ENCODE measurements around the gene C2CD4D.

Gene C2CD4D

GRCh38 chr1:151814971-151815545 lies 24.6 kb downstream of the C2CD4D start:
- no peak for DNase-seq (ENCODE audit: low read depth, low spot score)

- DNase-seq (ENCODE audit: low read depth, low spot score) = no peak
These were observed 25.2 kb downstream of the C2CD4D start for GRCh38 chr1:151814426-151814825.

GRCh38 chr1:151813271-151813977 lies 26.2 kb downstream of the C2CD4D start:
- DNase-seq (ENCODE audit: low read depth, low spot score) = no peak

GRCh38 chr1:151811181-151811580 lies 28.4 kb downstream of the C2CD4D start:
- DNase-seq (ENCODE audit: low read depth, low spot score) = no peak

GRCh38 chr1:151809985-151810556 lies 29.5 kb downstream of the C2CD4D start:
- DNase-seq (ENCODE audit: low read depth, low spot score) = no peak

GRCh38 chr1:151809290-151809984 lies 30.2 kb downstream of the C2CD4D start:
- no peak for DNase-seq (ENCODE audit: low read depth, low spot score)

GRCh38 chr1:151807766-151808165 lies 31.9 kb downstream of the C2CD4D start:
- DNase-seq (ENCODE audit: low read depth, low spot score) = no peak

GRCh38 chr1:151807131-151807530 lies 32.5 kb downstream of the C2CD4D start:
- DNase-seq (ENCODE audit: low read depth, low spot score) = no peak

- no peak for DNase-seq (ENCODE audit: low read depth, low spot score)
These were observed 33.5 kb downstream of the C2CD4D start for GRCh38 chr1:151806170-151806569.

GRCh38 chr1:151805066-151805820 lies 34.4 kb downstream of the C2CD4D start, which contains the start of gene LINGO4:
TSS of gene LINGO4 (minus strand) at chr1:151805419. CDS start at chr1:151802704, 2,715 bp downstream.
- no peak for DNase-seq (ENCODE audit: low read depth, low spot score)

GRCh38 chr1:151803915-151804314 lies 35.7 kb downstream of the C2CD4D start:
- DNase-seq (ENCODE audit: low read depth, low spot score) = no peak

GRCh38 chr1:151803164-151803563 lies 36.5 kb downstream of the C2CD4D start:
- no peak for DNase-seq (ENCODE audit: low read depth, low spot score)

- no peak for DNase-seq (ENCODE audit: low read depth, low spot score)
These were observed 37.2 kb downstream of the C2CD4D start for GRCh38 chr1:151802372-151802771.

GRCh38 chr1:151801846-151802245 lies 37.8 kb downstream of the C2CD4D start:
- DNase-seq (ENCODE audit: low read depth, low spot score) = no peak

GRCh38 chr1:151801310-151801820 lies 38.3 kb downstream of the C2CD4D start:
- no peak for DNase-seq (ENCODE audit: low read depth, low spot score)

- no peak for DNase-seq (ENCODE audit: low read depth, low spot score)
These were observed 38.8 kb downstream of the C2CD4D start for GRCh38 chr1:151800830-151801229.

- no peak for DNase-seq (ENCODE audit: low read depth, low spot score)
These were observed 40.2 kb downstream of the C2CD4D start for GRCh38 chr1:151799179-151800022.

GRCh38 chr1:151798571-151798970 lies 41.0 kb downstream of the C2CD4D start:
- DNase-seq (ENCODE audit: low read depth, low spot score) = no peak

- peak; percentile 44 for DNase-seq (ENCODE audit: low read depth, low spot score)
These were observed 48.5 kb downstream of the C2CD4D start for GRCh38 chr1:151790940-151791651.
